HG03571 (cell line): Measurements from ENCODE around the gene NCBP1.

Experiments
- ATAC-seq: cut with Tn5 transposase; IDR thresholded peaks from one replicate; pipeline ENCODE4 v1.9.1; 2021; ENCODE audit not compliant: unreplicated experiment

The NCBP1 gene

DNA sequence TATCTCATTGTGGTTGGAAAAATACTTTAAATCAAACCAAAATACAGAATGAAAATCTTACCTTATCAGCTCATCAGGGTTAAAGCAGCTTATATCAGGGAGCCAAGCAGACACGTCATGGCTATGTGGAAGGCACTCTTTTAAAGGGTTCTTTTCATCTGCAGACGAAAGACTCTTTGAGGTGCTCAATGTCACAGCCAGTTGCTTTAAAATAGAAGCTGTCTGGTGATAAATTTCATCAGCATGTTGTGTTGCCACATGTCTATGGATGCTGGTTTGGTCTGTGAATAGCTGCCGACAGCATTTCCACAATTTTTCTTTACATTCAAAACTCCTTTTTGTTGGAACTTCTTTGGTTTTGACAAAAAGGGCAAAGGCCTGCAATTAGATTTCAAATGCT, 8.0 kb upstream of the NCBP1 start:
- no peak for ATAC-seq

DNA sequence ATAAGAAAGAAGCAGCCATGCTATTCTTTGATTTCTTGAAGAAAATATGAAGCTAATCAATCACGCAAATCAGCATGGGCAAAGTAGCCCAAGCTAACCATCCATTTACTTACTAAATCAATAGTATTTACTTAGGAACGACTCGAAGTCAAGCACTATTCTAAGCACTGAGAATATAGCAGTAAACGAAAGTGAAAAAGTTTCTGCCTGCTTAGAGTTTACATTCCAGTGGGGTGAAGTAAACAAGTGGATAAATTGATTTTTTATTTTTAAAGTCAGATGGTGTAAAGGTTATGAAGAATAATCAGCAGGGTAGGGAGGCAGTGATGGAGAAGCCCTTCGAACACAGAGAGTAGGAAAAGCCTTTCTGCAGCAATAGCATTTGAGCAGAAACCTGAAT, 6.0 kb upstream of the NCBP1 start:
- ATAC-seq, result no peak

DNA sequence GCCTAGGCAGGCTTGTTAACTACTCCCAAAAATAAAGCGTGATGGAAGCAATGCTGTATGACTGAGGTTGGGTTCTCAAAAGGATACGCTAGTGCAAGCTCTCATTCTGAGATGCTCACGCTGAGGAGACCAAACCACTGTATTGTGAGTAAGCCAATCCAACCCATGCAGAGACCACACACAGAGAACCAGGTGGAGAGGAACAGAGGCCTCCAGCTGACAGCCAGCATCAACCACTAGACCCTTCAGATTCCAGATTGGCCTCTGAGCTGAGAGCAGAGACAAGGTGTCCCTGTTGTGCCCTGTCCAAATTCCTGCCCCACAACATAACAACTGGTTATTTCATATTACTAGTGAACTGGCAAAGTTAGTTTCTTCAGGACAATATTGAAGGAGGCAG, 5.0 kb upstream of the NCBP1 start:
- ATAC-seq, result no peak

DNA sequence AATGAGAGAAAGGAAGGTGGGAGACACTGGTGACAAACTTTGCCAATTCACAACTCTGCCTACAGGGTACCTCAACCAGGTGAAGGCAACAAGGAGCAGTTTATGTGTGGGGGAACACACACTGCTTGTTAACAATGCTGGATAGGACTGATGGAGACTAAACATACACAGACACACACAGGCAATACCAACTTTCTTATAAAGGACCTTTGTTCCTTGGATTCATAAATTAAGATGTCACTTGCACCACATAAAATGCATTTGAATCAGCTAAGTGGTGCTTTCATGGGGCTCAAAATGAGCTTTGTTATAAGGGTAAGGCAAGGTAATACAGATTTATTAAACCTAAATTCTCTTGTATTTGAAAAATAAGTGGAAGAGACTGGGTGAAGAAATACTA, 4.5 kb upstream of the NCBP1 start:
- ATAC-seq, result no peak

DNA sequence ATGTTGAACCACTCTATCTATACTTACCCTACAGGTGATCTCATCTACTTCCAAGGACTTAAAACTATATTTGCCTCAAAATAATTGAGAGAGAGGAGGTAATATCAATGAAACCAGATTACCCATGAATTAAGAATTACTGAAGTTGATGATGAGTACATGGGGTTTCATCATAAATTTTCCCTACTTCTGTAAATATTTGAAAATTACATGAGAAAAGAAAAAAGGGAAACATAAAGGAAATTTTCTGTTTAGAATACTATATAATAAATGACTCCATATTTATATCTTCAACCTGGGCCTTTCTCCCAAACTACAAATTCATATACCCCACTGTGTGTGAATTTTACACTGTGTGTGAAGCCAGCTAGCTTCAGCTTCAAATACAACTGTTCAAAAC, 3.0 kb upstream of the NCBP1 start:
- ATAC-seq, result no peak

DNA sequence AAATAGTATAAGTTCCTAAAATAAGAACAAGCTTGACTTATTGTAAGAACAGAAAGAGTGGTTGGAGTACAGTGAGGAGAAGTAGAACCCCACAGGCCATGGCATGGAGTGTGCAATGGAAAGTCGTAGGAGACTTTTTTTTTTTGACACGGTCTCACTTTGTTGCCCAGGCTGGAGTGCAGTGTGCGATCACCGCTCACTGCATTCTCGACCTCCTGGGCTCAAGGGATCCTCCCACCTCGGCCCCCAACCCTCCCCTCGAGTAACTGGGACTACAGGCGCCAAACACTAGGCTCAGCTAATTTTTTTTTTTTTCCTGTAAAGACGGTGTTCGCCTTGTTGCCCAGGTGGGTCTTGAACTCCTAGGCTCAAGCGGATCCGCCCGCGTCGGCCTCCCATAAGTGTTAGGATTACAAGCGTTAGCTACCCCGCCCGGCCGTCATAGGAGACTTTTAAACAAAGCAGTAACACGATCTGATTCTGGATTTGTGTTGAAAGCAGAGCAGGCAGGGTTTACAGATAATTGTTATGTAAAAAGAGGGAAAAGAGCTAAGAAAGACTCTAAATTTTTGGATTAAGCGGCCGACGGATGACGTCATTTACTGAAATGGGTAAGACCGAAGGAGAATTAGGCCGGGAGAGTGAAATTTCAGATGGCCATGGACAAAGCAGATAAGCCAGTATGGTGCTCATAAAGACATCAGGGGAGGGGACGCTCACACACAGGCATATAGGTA, 1.2 kb upstream of the NCBP1 start:
- peak; percentile 13 for ATAC-seq

DNA sequence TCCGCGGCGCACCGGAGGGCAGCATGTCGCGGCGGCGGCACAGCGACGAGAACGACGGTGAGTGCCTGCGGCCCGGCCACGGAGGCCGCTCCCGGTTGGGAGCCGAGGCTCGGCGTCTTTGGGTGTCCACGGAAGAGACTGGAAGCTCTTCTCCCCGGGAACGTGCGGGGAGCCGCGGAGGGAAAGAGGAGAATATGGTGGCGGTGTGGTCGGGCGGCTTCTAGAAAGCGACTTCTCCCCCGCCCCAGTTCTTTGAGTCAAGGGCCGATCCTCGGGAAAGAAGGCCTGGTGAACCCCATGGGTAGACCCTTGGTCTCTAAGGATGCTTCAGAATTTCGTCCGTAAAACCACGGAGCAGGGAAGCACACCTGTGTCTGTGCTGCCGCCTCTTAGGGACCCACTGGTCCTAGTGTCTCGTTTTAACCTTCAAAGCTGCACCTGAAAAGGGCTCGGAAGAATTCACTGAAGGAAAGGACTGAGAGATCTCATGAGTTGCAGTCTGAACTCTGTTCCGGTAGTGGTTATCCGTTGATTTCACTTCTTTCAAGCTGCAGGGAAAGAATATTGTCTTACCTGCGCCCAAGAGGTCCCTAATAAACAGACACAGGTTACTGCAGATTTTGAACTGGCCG, 354 bp downstream of the NCBP1 start:
- no peak for ATAC-seq

DNA sequence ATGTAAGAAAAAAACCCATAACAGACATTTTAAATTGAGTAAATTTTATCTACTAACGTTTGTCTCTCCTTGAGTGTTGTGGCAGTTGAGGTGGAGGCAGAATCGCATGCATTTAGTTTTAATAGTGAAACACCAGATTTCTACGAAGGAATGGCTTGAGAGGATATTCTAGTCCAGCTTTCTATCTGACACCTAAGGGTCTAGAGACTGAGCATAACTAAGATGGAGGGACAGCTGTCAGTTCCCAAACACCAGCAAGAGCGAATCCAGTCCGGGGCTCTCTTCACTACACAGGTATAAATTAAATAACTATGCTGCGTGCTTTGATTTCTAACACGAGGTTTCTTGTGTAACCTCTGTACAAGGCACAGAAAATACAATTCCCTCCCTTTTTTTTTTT, 1.4 kb downstream of the NCBP1 start:
- ATAC-seq, result no peak

DNA sequence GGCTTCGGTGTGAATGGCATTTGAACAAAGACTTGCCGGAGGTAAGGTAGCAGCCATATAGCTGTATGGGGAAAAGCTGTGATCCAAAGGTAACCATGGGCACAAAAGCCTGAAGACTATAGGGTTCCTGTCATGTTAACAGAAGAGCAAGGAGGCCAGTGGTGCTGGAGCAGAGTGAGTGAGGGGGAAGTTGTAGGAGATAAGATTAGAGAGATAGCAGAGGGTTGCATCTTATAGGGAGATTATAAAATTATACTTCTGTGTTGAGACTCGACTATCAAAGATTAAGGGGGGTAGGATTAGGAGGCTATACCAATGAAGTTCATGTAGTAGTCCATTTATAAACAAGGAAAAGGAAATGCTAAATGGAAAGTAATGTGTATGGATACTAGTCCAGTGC, 3.3 kb downstream of the NCBP1 start:
- ATAC-seq, result no peak

DNA sequence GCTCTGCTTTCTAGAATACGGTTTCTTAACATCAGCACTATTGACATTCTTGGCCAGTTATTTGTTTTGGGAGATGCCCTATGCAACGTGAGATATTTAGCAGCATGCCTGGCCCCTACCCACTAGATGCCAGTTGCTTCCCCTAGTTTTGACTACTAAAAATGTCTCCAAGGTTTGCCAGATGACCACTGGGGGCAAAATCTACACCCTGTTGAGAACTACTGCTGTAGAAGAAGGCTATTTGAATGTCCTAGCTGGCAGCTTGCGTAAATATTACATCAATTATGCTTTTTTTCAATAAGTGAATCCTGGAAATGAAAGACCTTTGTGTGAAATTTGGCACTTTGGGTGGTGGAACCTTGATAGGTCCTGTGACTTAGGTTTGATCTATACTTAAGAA, 5.0 kb downstream of the NCBP1 start:
- ATAC-seq, result no peak

DNA sequence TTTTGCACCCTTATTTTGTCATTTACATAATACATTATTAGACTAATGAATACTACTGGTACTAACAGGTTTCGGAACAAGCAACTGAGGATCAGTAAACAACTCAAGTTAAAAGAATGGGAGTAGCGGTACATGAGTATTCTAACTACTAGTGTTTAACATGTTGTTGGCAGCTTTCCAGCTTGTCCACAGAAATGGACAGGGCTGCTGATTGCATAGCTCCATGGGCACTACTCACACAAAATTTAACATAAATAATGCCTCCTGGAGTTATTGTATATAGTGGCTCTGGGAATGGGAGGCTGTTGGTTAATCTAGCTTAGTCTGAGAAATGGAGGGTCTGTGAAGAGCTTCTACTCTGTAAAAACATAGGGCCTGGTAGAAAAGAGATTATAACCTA, 6.7 kb downstream of the NCBP1 start:
- no peak for ATAC-seq

DNA sequence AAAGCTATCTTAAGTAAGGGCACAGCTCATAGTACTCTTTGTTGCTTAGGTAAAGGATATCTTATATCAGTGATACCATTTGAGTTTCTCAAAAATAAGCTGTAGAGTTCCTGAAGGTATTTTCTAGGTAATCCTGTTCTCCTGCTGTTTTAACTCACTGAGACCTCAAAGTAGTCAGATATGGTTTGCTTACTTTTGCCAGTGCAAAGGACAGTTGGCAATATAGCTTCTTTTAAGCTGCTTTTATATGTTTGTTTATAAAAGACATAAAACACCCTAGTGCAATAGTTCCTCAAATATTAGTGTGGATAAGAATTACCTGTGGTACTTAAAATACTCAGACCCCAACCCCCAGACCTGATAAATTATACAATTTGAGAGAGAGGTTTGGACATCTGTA, 12.1 kb downstream of the NCBP1 start:
- ATAC-seq, result no peak

DNA sequence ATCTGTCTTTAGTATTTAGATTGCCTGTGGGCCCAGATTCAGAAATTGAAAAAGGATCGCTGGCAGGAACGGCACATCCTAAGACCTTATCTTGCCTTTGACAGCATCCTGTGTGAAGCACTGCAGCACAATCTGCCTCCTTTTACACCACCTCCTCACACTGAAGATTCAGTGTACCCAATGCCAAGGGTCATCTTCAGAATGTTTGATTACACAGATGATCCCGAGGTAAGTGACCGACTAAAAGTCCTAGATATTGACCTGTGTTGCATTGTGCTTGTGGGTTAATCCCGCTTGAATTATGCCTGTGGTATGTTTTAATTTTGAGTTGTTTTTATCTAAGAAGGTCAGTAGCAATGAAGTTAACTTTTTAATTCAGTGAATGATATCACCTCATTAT, 14.4 kb downstream of the NCBP1 start:
- no peak for ATAC-seq

DNA sequence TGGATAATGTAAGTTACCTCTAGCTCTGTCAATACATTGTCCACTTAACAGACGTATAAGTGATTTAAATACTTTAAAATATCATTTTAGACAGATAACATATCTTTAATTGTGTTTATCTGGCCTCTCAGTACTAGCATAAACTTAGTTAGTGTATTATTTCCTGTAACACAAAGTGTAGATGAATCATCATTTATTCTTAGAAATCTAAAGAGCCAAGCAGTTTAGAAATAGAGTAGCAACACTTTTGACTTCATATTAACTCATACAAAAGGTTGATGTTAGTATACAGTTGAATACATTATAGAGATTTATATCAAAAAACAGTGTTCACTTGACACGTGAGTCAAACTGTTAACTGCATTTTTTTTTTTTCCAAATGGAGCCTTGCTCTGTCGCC, 18.0 kb downstream of the NCBP1 start:
- ATAC-seq, result no peak

DNA sequence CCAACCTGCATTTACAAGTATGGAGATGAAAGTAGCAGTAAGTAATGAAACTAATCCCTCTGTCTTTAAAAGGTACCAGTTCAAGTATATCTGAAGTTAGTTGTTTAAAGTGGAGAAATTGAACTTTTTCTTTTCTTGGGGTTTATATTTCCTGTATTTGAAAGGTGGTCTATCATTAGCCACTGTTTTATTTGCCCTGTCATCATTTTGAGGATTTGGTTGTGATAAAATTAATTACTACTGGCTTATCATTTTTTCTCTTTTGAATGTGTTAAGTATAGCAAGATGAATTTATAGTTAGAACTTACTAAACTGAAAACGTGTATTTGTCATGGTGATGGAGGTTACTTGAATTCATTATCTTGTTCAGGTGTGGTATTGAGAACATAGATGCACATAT, 25.1 kb downstream of the NCBP1 start:
- ATAC-seq, result no peak

DNA sequence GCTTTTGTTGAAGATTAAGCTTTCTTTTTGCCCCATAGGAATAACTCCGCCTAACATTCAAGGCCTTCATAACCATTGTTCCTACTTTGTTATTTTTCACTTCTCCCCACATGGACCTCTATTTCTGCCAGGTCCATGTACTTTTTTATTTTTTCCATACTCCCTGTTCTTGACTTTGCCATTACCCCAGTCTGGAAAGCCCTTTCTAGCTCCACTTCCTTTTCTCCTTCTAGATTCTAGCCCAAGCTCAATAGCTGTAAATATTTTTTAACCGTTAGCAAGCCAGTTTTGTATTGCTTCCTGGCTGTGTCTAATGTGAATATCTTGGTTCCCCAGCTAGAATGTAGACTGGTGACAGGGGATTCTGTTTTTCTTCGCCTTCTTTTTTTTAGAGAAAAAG, 26.1 kb downstream of the NCBP1 start:
- no peak for ATAC-seq

DNA sequence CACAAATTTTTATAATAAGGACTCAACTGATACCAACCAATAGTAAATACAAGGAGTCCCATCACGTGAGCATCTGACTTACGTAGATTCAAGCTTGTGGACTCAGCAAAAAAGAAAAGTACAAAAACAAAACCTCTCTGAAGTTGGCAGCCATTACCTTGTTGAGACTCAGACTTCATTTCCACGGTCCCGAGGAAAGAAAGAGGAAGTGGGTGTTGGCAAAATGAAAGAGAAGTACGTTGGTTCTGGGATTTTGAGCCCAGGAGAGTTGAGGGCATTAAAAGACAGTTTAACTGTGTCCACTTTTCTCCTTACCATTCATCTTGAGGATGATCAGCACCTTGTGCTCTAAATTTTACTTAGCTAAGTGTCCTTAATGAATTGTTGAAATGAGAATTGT, 26.7 kb downstream of the NCBP1 start:
- ATAC-seq, result no peak

DNA sequence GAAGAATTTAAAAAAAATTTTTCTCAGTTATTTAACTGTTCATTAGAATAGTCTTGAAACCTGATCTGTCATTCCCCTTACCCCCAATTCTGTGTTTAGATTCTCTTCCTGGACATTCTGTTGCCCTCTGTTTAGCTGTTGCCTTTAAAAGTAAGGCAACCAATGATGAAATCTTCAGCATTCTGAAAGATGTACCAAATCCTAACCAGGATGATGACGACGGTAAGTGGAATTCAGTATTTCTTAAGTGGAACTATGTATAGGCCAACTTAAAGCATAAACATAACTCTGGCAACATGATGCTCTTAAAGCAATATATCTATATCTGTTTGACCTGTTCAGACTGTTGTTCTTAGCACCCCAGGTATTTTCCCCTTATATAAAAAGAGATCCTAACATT, 27.2 kb downstream of the NCBP1 start:
- ATAC-seq, result no peak

DNA sequence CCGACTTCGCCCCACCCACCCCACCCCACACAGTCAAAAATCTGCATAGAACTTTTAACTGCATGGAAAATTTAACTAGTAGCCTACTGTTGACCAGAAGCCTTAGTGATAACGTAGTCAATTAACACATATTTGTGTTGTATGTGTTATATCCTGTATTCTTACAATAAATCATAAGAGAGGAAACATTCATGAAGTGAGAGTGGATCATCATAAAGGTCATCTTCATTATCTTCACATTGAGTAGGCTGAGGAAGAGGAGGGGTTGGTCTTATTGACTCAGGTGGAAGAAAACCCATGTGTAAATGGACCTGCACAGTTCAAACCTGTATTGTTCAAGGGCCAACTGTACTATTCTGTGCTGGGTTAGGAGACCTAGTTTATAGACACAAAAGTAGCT, 32.1 kb downstream of the NCBP1 start:
- ATAC-seq, result no peak

DNA sequence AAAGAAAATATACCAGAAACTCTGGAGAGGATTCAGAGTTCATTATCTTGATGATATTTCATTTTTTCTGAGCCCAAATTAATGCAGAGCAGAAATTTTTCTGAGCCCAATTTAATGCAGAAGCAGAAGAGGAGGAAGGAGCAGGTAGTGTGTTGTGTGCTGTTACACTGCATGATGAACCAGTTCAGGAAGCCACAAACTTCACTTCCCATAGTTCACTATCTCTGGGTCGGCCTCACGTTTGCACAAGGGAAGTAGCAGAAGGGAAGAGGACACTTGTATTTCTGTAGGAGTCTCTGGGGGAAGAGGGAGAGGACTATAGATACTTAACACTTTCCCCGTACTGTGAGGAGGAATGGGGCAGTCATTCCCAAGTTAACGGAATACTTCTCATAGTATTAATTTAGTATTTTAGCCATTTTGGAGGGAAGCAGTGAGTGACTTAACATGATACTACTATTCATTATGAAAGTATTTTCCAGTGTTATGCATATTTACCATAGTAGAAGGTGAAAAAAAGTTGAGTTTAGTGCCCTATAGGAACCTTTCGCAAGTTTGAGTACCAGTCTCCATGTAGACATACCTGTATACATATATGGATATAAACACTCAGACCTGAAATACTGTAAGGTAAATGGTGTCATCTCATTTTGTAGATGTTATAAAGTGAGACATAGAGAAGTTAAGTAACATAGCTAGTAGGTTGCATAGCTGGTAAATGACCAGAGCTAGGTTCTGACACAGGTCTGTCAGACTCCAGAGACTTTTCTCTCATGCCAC, 33.5 kb downstream of the NCBP1 start:
- ATAC-seq, result no peak

DNA sequence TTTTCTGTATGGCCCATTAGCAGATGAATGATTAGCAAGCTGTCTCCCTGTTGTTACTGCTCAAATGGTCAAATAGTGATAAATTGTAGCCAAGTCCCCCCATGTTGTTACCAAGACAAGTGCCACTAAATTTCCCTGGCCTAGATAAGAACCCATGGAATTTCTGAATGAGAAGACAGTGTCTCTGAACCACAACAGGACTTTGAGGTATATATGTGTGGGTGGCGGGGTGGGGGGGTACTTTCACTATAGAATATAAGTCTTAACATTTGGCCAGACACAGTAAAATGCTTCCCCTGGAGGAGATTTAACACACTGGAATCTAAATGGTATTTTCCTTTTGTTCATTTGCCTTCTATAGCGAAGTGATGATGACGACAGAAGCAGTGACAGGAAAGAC, 34.9 kb downstream of the NCBP1 start:
- no peak for ATAC-seq

DNA sequence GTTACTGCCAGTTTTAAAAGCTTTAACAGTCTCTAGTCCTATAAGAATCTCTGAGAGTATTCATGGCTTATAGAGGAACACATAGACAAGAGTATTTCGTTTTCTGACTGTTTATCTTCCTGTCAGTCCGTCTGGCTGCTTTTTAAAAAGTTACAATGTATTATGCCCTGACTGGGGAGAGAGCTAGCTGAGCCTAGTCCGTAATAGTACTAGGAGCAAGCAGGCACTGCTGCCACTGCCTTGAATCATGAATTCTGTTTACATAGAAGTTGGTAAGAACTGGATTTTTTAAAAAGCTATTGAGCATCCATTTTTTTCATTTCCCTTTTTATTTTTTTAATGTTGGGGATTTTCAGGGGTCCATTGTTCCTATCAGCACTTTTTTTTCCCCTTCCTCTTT, 37.0 kb downstream of the NCBP1 start:
- ATAC-seq, result no peak
